ENCODE data around the gene CLTCL1. TPM values are rescaled to one million over a fixed set of nuclear protein-coding genes. Genes with fewer than 3 reads are reported as not detected.

CLTCL1 gene
- total and polyA plus RNA-seq, 9 of the 15 experiments (the other 6 are each of a cell fraction or from before 2014, with no cell fraction given) = 1.1 to 11.7 (median 5.0) TPM

DNA sequence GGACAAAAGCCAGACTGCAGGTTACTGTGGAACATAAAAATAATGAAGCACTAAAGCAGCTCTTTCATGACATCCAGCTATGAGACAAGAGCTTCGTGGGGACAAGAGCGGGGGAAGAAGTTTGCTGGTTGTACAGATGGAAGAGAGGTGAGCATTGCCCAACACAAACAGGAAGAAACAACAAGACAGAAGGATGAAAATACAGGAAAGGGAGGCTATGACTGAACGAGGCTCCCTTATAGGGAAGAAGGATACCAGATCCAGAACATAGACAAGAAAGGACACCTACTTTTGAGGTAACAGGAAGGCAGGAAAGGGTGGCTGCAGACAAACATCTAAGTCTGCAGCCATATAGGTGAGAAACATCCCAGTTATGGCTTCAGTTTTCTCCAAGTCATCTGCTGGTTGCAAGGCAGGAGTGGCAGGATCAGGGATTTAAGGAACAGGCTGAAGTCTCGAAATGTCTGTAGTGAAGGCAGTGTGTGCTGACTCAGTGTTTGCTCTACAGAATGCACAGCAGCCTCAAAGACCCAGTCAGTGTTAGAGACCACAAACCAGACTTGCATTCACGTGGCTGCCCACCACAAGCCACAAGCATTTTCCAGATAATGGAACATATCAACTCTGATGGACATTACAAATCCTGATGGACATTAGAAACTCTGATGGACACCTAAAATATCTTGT, 1.9 kb downstream of the CLTCL1 start (continued):
- TF ChIP-seq, protein P1, sequence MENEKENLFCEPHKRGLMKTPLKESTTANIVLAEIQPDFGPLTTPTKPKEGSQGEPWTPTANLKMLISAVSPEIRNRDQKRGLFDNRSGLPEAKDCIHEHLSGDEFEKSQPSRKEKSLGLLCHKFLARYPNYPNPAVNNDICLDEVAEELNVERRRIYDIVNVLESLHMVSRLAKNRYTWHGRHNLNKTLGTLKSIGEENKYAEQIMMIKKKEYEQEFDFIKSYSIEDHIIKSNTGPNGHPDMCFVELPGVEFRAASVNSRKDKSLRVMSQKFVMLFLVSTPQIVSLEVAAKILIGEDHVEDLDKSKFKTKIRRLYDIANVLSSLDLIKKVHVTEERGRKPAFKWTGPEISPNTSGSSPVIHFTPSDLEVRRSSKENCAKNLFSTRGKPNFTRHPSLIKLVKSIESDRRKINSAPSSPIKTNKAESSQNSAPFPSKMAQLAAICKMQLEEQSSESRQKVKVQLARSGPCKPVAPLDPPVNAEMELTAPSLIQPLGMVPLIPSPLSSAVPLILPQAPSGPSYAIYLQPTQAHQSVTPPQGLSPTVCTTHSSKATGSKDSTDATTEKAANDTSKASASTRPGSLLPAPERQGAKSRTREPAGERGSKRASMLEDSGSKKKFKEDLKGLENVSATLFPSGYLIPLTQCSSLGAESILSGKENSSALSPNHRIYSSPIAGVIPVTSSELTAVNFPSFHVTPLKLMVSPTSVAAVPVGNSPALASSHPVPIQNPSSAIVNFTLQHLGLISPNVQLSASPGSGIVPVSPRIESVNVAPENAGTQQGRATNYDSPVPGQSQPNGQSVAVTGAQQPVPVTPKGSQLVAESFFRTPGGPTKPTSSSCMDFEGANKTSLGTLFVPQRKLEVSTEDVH (IDR thresholded peaks at IDR 0.05; ENCODE audit: low read depth, partially characterized antibody) = no peak
- TF ChIP-seq DDX20 (tag; IDR thresholded peaks at IDR 0.05; ENCODE audit: low read depth) (no peak), TGIF2 (CRISPR knock-in tag; IDR thresholded peaks at IDR 0.05) (no peak), HLTF (IDR thresholded peaks at IDR 0.05) (no peak), SIRT6 (IDR thresholded peaks at IDR 0.05; ENCODE audit: low read depth, low read length) (no peak), MAFF (IDR thresholded peaks at IDR 0.05; ENCODE audit: low read length) (peak; percentile 69), ZNF408 (CRISPR knock-in tag; IDR thresholded peaks at IDR 0.05; ENCODE audit: low read depth) (no peak), ILF3 (IDR thresholded peaks at IDR 0.05; ENCODE audit: borderline replicate concordance) (no peak), SAFB (IDR thresholded peaks at IDR 0.05; ENCODE audit: borderline replicate concordance, low read depth, low read length) (no peak), SREBF1 (IDR thresholded peaks at IDR 0.05; ENCODE audit: borderline replicate concordance, low read depth, low read length) (no peak), ZC3H8 (IDR thresholded peaks at IDR 0.05) (no peak), PCBP2 (IDR thresholded peaks at IDR 0.05; ENCODE audit: low read depth, low read length, poor library complexity, severe bottlenecking) (no peak), U2AF2 (optimal IDR thresholded peaks at IDR 0.05; ENCODE audit: low read depth, low read length) (no peak)
- TF ChIP-seq, protein P2, sequence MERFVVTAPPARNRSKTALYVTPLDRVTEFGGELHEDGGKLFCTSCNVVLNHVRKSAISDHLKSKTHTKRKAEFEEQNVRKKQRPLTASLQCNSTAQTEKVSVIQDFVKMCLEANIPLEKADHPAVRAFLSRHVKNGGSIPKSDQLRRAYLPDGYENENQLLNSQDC (CRISPR knock-in tag; IDR thresholded peaks at IDR 0.05) = no peak
- TF ChIP-seq, protein P3, sequence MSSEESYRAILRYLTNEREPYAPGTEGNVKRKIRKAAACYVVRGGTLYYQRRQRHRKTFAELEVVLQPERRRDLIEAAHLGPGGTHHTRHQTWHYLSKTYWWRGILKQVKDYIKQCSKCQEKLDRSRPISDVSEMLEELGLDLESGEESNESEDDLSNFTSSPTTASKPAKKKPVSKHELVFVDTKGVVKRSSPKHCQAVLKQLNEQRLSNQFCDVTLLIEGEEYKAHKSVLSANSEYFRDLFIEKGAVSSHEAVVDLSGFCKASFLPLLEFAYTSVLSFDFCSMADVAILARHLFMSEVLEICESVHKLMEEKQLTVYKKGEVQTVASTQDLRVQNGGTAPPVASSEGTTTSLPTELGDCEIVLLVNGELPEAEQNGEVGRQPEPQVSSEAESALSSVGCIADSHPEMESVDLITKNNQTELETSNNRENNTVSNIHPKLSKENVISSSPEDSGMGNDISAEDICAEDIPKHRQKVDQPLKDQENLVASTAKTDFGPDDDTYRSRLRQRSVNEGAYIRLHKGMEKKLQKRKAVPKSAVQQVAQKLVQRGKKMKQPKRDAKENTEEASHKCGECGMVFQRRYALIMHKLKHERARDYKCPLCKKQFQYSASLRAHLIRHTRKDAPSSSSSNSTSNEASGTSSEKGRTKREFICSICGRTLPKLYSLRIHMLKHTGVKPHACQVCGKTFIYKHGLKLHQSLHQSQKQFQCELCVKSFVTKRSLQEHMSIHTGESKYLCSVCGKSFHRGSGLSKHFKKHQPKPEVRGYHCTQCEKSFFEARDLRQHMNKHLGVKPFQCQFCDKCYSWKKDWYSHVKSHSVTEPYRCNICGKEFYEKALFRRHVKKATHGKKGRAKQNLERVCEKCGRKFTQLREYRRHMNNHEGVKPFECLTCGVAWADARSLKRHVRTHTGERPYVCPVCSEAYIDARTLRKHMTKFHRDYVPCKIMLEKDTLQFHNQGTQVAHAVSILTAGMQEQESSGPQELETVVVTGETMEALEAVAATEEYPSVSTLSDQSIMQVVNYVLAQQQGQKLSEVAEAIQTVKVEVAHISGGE (CRISPR knock-in tag; IDR thresholded peaks at IDR 0.05) = no peak
- TF ChIP-seq, protein P4, sequence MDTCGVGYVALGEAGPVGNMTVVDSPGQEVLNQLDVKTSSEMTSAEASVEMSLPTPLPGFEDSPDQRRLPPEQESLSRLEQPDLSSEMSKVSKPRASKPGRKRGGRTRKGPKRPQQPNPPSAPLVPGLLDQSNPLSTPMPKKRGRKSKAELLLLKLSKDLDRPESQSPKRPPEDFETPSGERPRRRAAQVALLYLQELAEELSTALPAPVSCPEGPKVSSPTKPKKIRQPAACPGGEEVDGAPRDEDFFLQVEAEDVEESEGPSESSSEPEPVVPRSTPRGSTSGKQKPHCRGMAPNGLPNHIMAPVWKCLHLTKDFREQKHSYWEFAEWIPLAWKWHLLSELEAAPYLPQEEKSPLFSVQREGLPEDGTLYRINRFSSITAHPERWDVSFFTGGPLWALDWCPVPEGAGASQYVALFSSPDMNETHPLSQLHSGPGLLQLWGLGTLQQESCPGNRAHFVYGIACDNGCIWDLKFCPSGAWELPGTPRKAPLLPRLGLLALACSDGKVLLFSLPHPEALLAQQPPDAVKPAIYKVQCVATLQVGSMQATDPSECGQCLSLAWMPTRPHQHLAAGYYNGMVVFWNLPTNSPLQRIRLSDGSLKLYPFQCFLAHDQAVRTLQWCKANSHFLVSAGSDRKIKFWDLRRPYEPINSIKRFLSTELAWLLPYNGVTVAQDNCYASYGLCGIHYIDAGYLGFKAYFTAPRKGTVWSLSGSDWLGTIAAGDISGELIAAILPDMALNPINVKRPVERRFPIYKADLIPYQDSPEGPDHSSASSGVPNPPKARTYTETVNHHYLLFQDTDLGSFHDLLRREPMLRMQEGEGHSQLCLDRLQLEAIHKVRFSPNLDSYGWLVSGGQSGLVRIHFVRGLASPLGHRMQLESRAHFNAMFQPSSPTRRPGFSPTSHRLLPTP (IDR thresholded peaks at IDR 0.05; ENCODE audit: borderline replicate concordance, extremely low read depth, insufficient read length) = no peak
